CD14-positive monocyte (primary cell): ENCODE results near the gene SMIM10L1. TPM values are rescaled to one million over a fixed set of nuclear protein-coding genes. Genes with fewer than 3 reads are reported as not detected.

ENCODE experiments used
- DNase-seq, 3 donors: peaks; one replicate each; pipeline ENCODE4 v3.0.0-alpha.2; 2011 to 2022
- H2AFZ ChIP-seq: 2 replicates; pipeline ENCODE4 v1.6.0; 2012; ENCODE audit warnings: mild to moderate bottlenecking, low read depth, low read length, inconsistent platforms; ENCODE audit not compliant: insufficient read depth, poor library complexity, severe bottlenecking
- H3K27ac ChIP-seq, 2 donors: 1 replicate in 1 of 2; 2 replicates in 1 of 2; pipeline ENCODE4 v1.5.1; 2012 to 2013; ENCODE audit warnings: low read length in 2 of 2, control low read depth in 1 of 2, inconsistent platforms in 1 of 2, low read depth in 1 of 2, mild to moderate bottlenecking in 1 of 2
- H3K27me3 ChIP-seq, 2 donors: one replicate each; pipeline versions ENCODE4 v1.6.0 to v1.6.1; 2011 to 2013; ENCODE audit warnings: low read length in 2 of 2; ENCODE audit not compliant: control insufficient read depth in 2 of 2, insufficient read depth in 2 of 2
- H3K36me3 ChIP-seq, 2 donors: replicated peaks in 1 of 2; 1 replicate in 1 of 2; 2 replicates in 1 of 2; pipeline versions ENCODE4 v1.5.1 to v1.6.1; 2012 to 2013; ENCODE audit warnings: low read length in 2 of 2, control low read depth in 1 of 2, inconsistent platforms in 1 of 2, mild to moderate bottlenecking in 1 of 2; ENCODE audit not compliant: insufficient read depth in 2 of 2, control insufficient read depth in 1 of 2
- H3K4me1 ChIP-seq, 2 donors: 1 replicate in 1 of 2; 2 replicates in 1 of 2; pipeline versions ENCODE4 v1.5.1 to v1.6.1; 2012 to 2013; ENCODE audit warnings: low read length in 2 of 2, control low read depth in 1 of 2, inconsistent platforms in 1 of 2, mild to moderate bottlenecking in 1 of 2, moderate library complexity in 1 of 2; ENCODE audit not compliant: insufficient read depth in 2 of 2, control insufficient read depth in 1 of 2
- H3K4me2 ChIP-seq: replicated peaks from 2 replicates; pipeline ENCODE3; 2012; ENCODE audit warnings: low read length, moderate library complexity, mild to moderate bottlenecking; ENCODE audit not compliant: poor library complexity, severe bottlenecking; ENCODE audit errors: extremely low read depth
- H3K4me3 ChIP-seq, 3 experiments: fragments of 200-600 bp in 1 of 3; sonication (generic) in 1 of 3; replicated peaks in 1 of 3; 1 replicate in 2 of 3; 2 replicates in 1 of 3; pipeline ENCODE4 v1.5.1; 2011 to 2013; ENCODE audit warnings: low read length in 3 of 3, mild to moderate bottlenecking in 3 of 3, control low read depth in 2 of 3, low read depth in 2 of 3, inconsistent platforms in 1 of 3, moderate library complexity in 1 of 3
- H3K79me2 ChIP-seq: 2 replicates; pipeline ENCODE4 v1.6.0; 2012; ENCODE audit warnings: mild to moderate bottlenecking, control low read depth, inconsistent platforms, low read length, moderate library complexity; ENCODE audit not compliant: insufficient read depth
- H3K9ac ChIP-seq: 2 replicates; pipeline ENCODE4 v1.6.0; 2017; ENCODE audit warnings: low read length, mild to moderate bottlenecking; ENCODE audit not compliant: insufficient read depth, poor library complexity, severe bottlenecking
- H3K9me3 ChIP-seq, 2 donors: replicated peaks in 1 of 2; 1 replicate in 1 of 2; 2 replicates in 1 of 2; pipeline versions ENCODE4 v1.5.1 to v1.6.1; 2012 to 2013; ENCODE audit warnings: low read length in 2 of 2, control low read depth in 1 of 2; ENCODE audit not compliant: control insufficient read depth in 1 of 2, insufficient read depth in 1 of 2
- H4K20me1 ChIP-seq: 2 replicates; pipeline ENCODE4 v1.6.0; 2012; ENCODE audit warnings: mild to moderate bottlenecking, low read length, control low read depth, moderate library complexity; ENCODE audit not compliant: insufficient read depth
- H3K27ac Mint-ChIP-seq, 7 donors: one replicate each; pipeline ENCODE4 v1.8.0; 2020; ENCODE audit warnings: mild to moderate bottlenecking in 7 of 7, mixed read lengths in 7 of 7, moderate library complexity in 6 of 7, inconsistent platforms in 2 of 7
- H3K27me3 Mint-ChIP-seq, 3 donors: one replicate each; pipeline ENCODE4 v1.8.0; 2021 to 2022; ENCODE audit warnings: low read depth in 3 of 3, mild to moderate bottlenecking in 3 of 3, mixed read lengths in 3 of 3, moderate library complexity in 3 of 3, inconsistent platforms in 1 of 3
- H3K36me3 Mint-ChIP-seq, 2 donors: one replicate each; pipeline ENCODE4 v1.8.0; 2020; ENCODE audit warnings: mixed read lengths in 2 of 2, inconsistent platforms in 1 of 2, mild to moderate bottlenecking in 1 of 2
- H3K4me1 Mint-ChIP-seq: one replicate; pipeline ENCODE4 v1.8.0; 2020; ENCODE audit warnings: mild to moderate bottlenecking, mixed read lengths
- H3K4me3 Mint-ChIP-seq, 2 donors: one replicate each; pipeline ENCODE4 v1.8.0; 2020; ENCODE audit warnings: mild to moderate bottlenecking in 2 of 2, mixed read lengths in 2 of 2, moderate library complexity in 1 of 2
- H3K9me3 Mint-ChIP-seq, 7 donors: one replicate each; pipeline ENCODE4 v1.8.0; 2020 to 2022; ENCODE audit warnings: mixed read lengths in 7 of 7, mild to moderate bottlenecking in 6 of 7, moderate library complexity in 6 of 7, inconsistent platforms in 2 of 7
- CTCF ChIP-seq: fragments of 200-600 bp; IDR thresholded peaks from one replicate; pipeline ENCODE4 v1.8.0; 2022; ENCODE audit warnings: antibody characterized with exemption, mild to moderate bottlenecking
- WGBS: methylation state at CpG from one replicate; pipeline ENCODE4 v1.1.5; 2013; ENCODE audit warnings: missing lambda C conversion rate; ENCODE audit not compliant: insufficient coverage; 5-methylcytosine and 5-hydroxymethylcytosine counted together
- intact Hi-C, 2 donors: fragments of 100-400 bp; cut with micrococcal nuclease; formaldehyde crosslinking; loops; one replicate each; pipeline versions ENCODE4 v1.15.0 to v1.15.1; 2023
- polyA plus RNA-seq, 3 donors: library from polyadenylated mRNA; depleted of rRNA in 1 of 3; unstranded in 2 of 3; stranded (reverse) in 1 of 3; fragments of 300-500 nt in 2 of 3; fragments of >200 nt in 1 of 3; fragmentation: Illumina TruSeq in 2 of 3; gene quantifications; 1 replicate in 2 of 3; 2 replicates in 1 of 3; pipeline ENCODE4 v1.2.3, GENCODE V29; 2012 to 2021

Gene SMIM10L1
- polyA plus RNA-seq, 3 donors, result 1.4 to 7.8 (median 7.3) TPM

DNA sequence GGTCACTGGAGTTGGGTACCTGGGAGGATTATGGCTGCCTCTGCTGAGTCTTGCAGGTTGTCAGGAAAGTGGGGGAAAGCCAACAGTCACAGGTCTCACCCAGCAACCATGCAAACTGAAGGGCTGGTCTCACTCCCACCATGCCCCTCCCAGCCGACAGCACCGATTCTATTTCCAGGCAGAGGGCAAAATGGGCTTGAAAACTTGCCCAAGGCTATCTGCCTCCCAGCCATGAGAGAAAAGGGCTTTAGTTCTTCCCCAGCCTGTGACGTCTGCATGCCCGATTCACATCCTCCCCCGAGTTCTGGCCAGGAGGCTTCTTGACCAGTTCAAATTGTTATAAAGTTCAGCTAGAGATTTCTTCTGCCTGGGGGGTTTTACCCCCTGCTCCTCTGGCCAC is 26.7 kb upstream of the SMIM10L1 start:
- H3K27ac Mint-ChIP-seq, result no peak overlapping the region
- H3K4me1 Mint-ChIP-seq, result no peaks in the 10 kb centered on the region
- Histone ChIP-seq H3K4me3 (no peak overlapping the region), H3K9ac (no peak overlapping the region), H4K20me1 (no peaks in the 10 kb centered on the region), H3K36me3 (peaks cover 0 to 7% of the 10 kb centered on the region in 2 donors), H3K4me2 (no peak overlapping the region), H2AFZ (no peak overlapping the region), H3K27me3 (no peaks in the 10 kb centered on the region), H3K27ac (no peak overlapping the region), H3K9me3 (peaks cover 10 to 20% of the 10 kb centered on the region in 2 donors), H3K79me2 (peaks cover 12% of the 10 kb centered on the region), H3K4me1 (no peaks in the 10 kb centered on the region)
- TF ChIP-seq CTCF, result no peak
- no peak overlapping the region for H3K4me3 Mint-ChIP-seq
- H3K27me3 Mint-ChIP-seq, result no peaks in the 10 kb centered on the region
- 100% methylated on average over 4 of the region's 5 CpGs for WGBS
- intact Hi-C loops, result no loop called here
- peaks cover 8 to 9% of the 10 kb centered on the region in 2 donors for H3K36me3 Mint-ChIP-seq
- peaks cover 8 to 22% (median 15%) of the 10 kb centered on the region in 7 donors for H3K9me3 Mint-ChIP-seq
- DNase-seq, result no peak

DNA sequence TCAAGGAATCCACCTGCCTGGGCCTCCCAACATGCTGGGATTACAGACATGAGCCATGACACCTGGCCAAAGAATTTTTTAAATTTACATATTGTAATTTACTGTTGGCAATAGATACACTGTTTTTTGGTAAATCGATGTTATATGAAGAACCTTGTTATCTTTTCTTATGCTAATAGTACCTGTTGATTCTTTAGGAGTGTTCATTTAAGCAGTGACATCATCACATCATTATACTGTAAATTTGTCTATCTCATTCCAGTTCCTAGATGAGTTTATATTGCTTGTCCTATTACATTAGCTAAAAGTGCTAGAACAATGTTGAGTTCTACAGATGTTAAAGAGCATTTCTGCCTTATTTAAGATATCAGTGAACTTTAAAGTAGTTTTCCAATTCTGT is 23.6 kb upstream of the SMIM10L1 start:
- Mint-ChIP-seq H3K27ac (no peak overlapping the region), H3K4me1 (no peaks in the 10 kb centered on the region), H3K9me3 (peaks cover 11 to 28% (median 19%) of the 10 kb centered on the region in 7 donors), H3K27me3 (no peaks in the 10 kb centered on the region), H3K4me3 (no peak overlapping the region), H3K36me3 (peaks cover 11 to 14% of the 10 kb centered on the region in 2 donors)
- no peaks in the 10 kb centered on the region for H4K20me1 ChIP-seq
- DNase-seq, result no peak
- peaks cover 14% of the 10 kb centered on the region for H3K79me2 ChIP-seq
- H3K4me1 ChIP-seq, result no peaks in the 10 kb centered on the region
- no peaks in the 10 kb centered on the region for H3K27me3 ChIP-seq
- no peaks in the 10 kb centered on the region for H3K36me3 ChIP-seq
- H3K4me3 ChIP-seq, result no peak overlapping the region
- no peak overlapping the region for H3K4me2 ChIP-seq
- H2AFZ ChIP-seq, result no peak overlapping the region
- peaks cover 15 to 25% of the 10 kb centered on the region in 2 donors for H3K9me3 ChIP-seq
- TF ChIP-seq CTCF, result no peak
- H3K9ac ChIP-seq, result no peak overlapping the region
- WGBS, result no CpG with 5 or more reads among the region's 1 CpG
- no peak overlapping the region for H3K27ac ChIP-seq
- intact Hi-C loops, result no loop called here
